ENCODE data around the gene ERP29.

GRCh38 chr12:111975161-111975931 is 37.9 kb upstream of the ERP29 start:
- TF ChIP-seq CTCF (optimal IDR thresholded peaks at IDR 0.05 in 1 of 3, IDR thresholded peaks at IDR 0.05 in 1 of 3, conservative IDR thresholded peaks at IDR 0.05 in 1 of 3; ENCODE audit: extremely low read depth in 1 of 3, insufficient read depth in 2 of 3, low read length in 3 of 3) (no peak), EZH2 (IDR thresholded peaks at IDR 0.05; ENCODE audit: low read length) (no peak)
